Naive thymus-derived CD8-positive, alpha-beta T cell (primary cell): Measurements from ENCODE around the gene GALNT18. TPM values are rescaled to one million over a fixed set of nuclear protein-coding genes. Genes with fewer than 3 reads are reported as not detected.

Experiments
- ATAC-seq, 2 donors: fragments of 150-1000 bp; cut with Tn5 transposase in 1 of 2; sonication (Bioruptor Pico), chemical (Tn5 transposase) in 1 of 2; 1 replicate in 1 of 2; 2 replicates in 1 of 2; pipeline ENCODE4 v1.10.0; 2021; ENCODE audit warnings: mild to moderate bottlenecking in 2 of 2, moderate library complexity in 2 of 2
- POLR2A ChIA-PET: fragments of 350-600 bp; sonication (Branson Sonifier 250); formaldehyde crosslinking; loops from one replicate; lab custom pipeline; 2021; ENCODE audit warnings: antibody characterized with exemption; lab: Charles Lee
- DNase-seq, 10 donors: peaks; one replicate each; pipeline versions ENCODE4 v3.0.0 to v3.0.0-alpha.2; 2020 to 2022
- H3K27ac Mint-ChIP-seq, 10 donors: one replicate each; pipeline ENCODE4 v1.8.0; 2020 to 2022; ENCODE audit warnings: mild to moderate bottlenecking in 10 of 10, mixed read lengths in 10 of 10, moderate library complexity in 4 of 10, inconsistent platforms in 1 of 10
- H3K27me3 Mint-ChIP-seq, 5 donors: one replicate each; pipeline ENCODE4 v1.8.0; 2021 to 2022; ENCODE audit warnings: mixed read lengths in 5 of 5
- H3K36me3 Mint-ChIP-seq, 3 donors: one replicate each; pipeline ENCODE4 v1.8.0; 2020 to 2022; ENCODE audit warnings: mixed read lengths in 3 of 3, mild to moderate bottlenecking in 2 of 3, inconsistent platforms in 1 of 3
- H3K4me1 Mint-ChIP-seq, 4 donors: one replicate each; pipeline ENCODE4 v1.8.0; 2021 to 2022; ENCODE audit warnings: mixed read lengths in 4 of 4
- H3K4me3 Mint-ChIP-seq, 10 donors: one replicate each; pipeline ENCODE4 v1.8.0; 2020 to 2022; ENCODE audit warnings: mild to moderate bottlenecking in 10 of 10, mixed read lengths in 10 of 10, moderate library complexity in 6 of 10, inconsistent platforms in 1 of 10
- H3K9me3 Mint-ChIP-seq, 9 donors: one replicate each; pipeline ENCODE4 v1.8.0; 2020 to 2022; ENCODE audit warnings: mixed read lengths in 9 of 9, mild to moderate bottlenecking in 3 of 9, inconsistent platforms in 1 of 9, moderate library complexity in 1 of 9
- polyA plus RNA-seq, 3 donors: library from polyadenylated mRNA; unstranded; fragments of 300-500 nt; fragmentation: Illumina TruSeq; gene quantifications; one replicate each; pipeline ENCODE4 v1.2.3, GENCODE V29; 2021
- total RNA-seq, 8 experiments: library from RNA in 2 of 8; stranded (reverse) in 2 of 8; gene quantifications; one replicate each; pipeline ENCODE4 v1.2.3 and lab custom pipeline; 2021 to 2026

Gene GALNT18
- total and polyA plus RNA-seq, 5 experiments from 2014 or later = not detected

GRCh38 chr11:11421509-11421908, 200.3 kb downstream of the GALNT18 start:
- Mint-ChIP-seq H3K27ac (peak overlapping the region in 1 of 10 donors; percentile 14), H3K36me3 (no peaks in the 10 kb centered on the region), H3K4me3 (no peak overlapping the region), H3K27me3 (peaks cover 7 to 10% (median 10%) of the 10 kb centered on the region in 5 donors), H3K4me1 (peaks cover 0 to under 1% (median 0%) of the 10 kb centered on the region in 4 donors), H3K9me3 (no peaks in the 10 kb centered on the region)
- no peak for DNase-seq
- no peak for ATAC-seq
- POLR2A ChIA-PET = no interaction called here

DNA sequence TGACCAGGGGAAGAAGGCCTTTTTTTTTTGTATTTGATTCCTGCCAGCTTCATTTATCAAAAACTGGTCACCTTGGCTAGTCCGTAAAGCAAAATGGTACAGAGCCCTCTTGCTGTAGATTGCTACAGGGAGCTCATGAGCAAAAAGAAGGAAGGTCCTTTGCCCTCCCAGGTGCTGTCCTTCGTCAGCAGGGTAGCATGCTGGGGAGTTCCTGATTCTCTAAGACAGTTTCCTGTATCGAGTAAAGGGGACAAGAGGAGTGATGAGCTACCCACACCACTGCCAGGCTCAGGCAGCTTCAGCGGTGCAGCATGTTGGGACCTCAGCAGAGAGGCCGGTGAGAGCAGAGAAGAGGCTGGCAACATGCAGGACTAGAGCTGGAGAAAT, 200.9 kb downstream of the GALNT18 start:
- Mint-ChIP-seq H3K4me1 (peaks cover 0 to 2% (median 0%) of the 10 kb centered on the region in 4 donors), H3K36me3 (no peaks in the 10 kb centered on the region), H3K27me3 (peaks cover 8 to 16% (median 12%) of the 10 kb centered on the region in 5 donors), H3K9me3 (no peaks in the 10 kb centered on the region), H3K4me3 (no peak overlapping the region), H3K27ac (no peak overlapping the region)
- ATAC-seq = no peak
- POLR2A ChIA-PET = no interaction called here
- no peak for DNase-seq

DNA sequence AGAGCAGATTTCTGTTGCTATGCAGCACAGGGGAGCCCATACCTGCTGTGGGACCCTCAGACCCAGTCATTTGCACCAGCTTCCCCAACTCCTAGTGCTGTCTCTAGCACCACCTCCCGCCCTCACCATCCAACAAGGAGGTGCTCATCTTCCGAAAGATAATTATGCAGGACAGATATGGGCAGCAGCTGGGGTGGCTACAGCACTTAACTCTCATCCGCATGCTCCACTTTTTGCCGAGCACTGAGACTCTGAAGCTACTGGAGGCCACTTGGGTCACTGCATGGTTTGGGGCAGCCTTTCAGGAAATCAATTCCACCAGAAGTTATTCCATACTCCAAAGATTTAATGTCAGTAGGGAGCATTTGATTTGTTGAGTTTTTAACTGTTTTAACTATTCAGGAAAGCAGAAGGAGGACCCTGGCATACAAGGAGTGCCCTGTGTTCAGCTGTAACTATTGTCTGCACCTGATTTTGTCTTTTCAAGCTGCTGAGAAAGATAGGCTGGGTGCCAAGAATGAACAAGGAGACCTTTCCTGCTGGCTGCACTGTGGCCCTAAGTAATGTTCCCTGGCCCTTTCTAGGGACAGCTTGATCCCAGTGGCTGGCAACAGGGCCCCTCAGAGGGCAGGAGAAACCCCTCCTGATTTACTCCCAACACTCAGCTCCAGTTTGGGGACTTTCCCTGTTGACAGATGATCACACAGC, 201.5 kb downstream of the GALNT18 start:
- Mint-ChIP-seq H3K4me1 (peaks cover 0 to 2% (median 0%) of the 10 kb centered on the region in 4 donors), H3K36me3 (no peaks in the 10 kb centered on the region), H3K4me3 (no peak overlapping the region), H3K27me3 (peaks cover 8 to 20% (median 15%) of the 10 kb centered on the region in 5 donors), H3K27ac (no peak overlapping the region), H3K9me3 (no peaks in the 10 kb centered on the region)
- DNase-seq (no peak), ATAC-seq (no peak)
- POLR2A ChIA-PET = no interaction called here

DNA sequence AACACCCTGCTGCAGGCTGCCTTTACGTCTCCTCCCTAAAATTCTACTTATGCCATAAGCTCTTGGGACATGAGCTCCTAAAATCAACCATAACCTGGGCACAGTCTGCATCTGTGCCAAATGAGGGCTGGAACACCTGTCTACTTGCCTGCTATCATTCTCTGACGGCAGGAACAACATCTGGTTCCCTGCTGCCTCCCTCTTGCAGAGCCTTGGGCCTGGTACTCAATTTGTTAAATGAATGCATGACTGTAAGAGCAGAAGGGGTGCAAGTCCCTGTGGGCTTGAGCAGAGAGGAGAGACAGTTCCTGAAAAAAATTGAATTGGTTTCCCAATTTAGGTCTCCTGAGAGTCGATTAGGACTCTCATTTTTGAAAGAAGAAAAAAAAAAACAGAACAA, 202.1 kb downstream of the GALNT18 start:
- Mint-ChIP-seq H3K4me3 (no peak overlapping the region), H3K27ac (no peak overlapping the region), H3K36me3 (no peaks in the 10 kb centered on the region), H3K9me3 (no peaks in the 10 kb centered on the region), H3K27me3 (peaks cover 8 to 22% (median 15%) of the 10 kb centered on the region in 5 donors), H3K4me1 (peaks cover 0 to 2% (median 0%) of the 10 kb centered on the region in 4 donors)
- no peak for ATAC-seq
- POLR2A ChIA-PET = no interaction called here
- no peak for DNase-seq

DNA sequence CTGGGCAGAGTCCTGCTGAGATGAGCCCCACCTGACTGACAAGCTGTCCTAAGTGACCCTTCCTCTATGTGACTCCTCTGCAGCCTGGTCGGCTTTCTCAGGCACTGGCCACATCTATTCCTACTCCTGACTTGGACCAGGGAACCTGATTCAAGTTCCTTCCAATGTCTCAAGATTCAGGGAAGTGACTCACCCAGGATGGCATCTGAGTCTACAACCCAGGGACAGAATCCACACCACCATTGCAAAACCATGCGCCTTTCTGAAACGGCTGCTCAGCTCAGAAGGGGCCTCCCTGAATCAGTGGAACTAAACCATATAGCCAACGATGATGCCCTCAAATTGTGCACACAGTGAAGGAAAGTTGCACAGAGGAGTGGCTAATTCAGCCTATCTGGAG, 204.9 kb downstream of the GALNT18 start:
- no peak overlapping the region for H3K4me3 Mint-ChIP-seq
- H3K9me3 Mint-ChIP-seq = no peaks in the 10 kb centered on the region
- peaks cover 0 to 2% (median 0%) of the 10 kb centered on the region in 4 donors for H3K4me1 Mint-ChIP-seq
- H3K27me3 Mint-ChIP-seq = peaks cover 9 to 30% (median 18%) of the 10 kb centered on the region in 5 donors
- DNase-seq (no peak), ATAC-seq (no peak)
- no peak overlapping the region for H3K27ac Mint-ChIP-seq
- no peaks in the 10 kb centered on the region for H3K36me3 Mint-ChIP-seq
- POLR2A ChIA-PET = no interaction called here

DNA sequence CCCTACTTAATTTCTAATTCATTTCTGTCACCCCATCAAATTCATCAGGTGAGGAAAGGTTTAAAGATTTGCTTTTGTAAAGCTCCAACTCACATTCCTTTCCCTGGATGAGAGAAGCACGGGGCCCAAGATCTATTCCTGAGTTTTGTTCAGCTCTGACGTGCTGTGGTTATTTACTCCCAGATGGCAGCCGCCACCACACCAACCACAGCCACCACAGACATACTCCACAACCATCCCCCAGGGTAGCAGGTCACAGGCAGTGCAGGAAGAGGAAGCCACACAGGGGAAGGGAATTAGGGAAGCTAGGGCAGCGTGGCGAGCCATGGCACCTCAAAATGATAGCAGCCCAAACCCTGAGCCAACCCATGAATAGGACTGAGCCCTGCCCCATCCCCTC, 205.3 kb downstream of the GALNT18 start:
- Mint-ChIP-seq H3K9me3 (no peaks in the 10 kb centered on the region), H3K4me3 (no peak overlapping the region), H3K27me3 (peaks cover 9 to 30% (median 18%) of the 10 kb centered on the region in 5 donors), H3K4me1 (peaks cover 0 to 2% (median 0%) of the 10 kb centered on the region in 4 donors), H3K36me3 (no peaks in the 10 kb centered on the region), H3K27ac (no peak overlapping the region)
- DNase-seq (no peak), ATAC-seq (no peak)
- POLR2A ChIA-PET = no interaction called here

DNA sequence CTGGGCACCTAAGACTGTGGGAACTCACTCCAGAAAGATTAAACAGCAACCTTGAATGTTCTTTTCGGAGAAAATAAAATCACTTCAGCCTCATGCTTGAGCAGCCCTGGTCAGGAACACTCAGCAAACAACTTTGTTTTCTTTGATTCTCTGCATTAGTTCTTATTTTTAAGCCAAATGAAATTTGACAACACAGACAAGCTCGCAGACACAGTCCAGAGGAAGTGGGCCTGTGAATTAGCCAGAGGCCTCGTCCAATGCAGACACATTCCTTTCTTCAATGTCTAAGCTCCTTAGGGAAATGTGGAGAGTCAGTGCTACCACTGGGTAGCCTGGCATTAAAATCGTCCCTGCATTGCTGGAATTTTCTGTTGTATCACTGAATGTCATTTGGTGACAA, 205.9 kb downstream of the GALNT18 start:
- no peak overlapping the region for H3K4me3 Mint-ChIP-seq
- no peaks in the 10 kb centered on the region for H3K36me3 Mint-ChIP-seq
- DNase-seq = no peak
- peaks cover 9 to 30% (median 18%) of the 10 kb centered on the region in 5 donors for H3K27me3 Mint-ChIP-seq
- ATAC-seq = no peak
- H3K9me3 Mint-ChIP-seq = no peaks in the 10 kb centered on the region
- H3K27ac Mint-ChIP-seq = no peak overlapping the region
- POLR2A ChIA-PET = no interaction called here
- peaks cover 0 to 2% (median 0%) of the 10 kb centered on the region in 4 donors for H3K4me1 Mint-ChIP-seq

DNA sequence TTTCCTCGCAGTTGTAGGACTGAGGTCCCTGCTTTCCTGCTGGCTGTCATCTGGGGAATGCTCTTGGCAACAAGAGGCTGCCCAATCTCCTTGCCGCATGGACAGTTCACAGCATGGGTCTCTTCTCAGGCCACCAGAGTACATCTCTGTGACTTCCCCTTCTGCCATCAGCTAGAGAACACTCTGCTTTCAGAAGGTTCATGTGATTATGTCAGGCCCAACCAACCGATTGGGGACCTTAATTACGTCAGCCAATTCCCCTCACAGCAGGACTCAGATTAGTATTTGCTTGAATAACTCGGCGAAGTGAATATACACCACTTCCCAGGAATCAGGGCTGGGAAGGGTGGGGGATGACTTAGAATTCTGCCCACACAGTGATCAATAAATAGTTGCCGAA, 206.8 kb downstream of the GALNT18 start:
- POLR2A ChIA-PET = no interaction called here

DNA sequence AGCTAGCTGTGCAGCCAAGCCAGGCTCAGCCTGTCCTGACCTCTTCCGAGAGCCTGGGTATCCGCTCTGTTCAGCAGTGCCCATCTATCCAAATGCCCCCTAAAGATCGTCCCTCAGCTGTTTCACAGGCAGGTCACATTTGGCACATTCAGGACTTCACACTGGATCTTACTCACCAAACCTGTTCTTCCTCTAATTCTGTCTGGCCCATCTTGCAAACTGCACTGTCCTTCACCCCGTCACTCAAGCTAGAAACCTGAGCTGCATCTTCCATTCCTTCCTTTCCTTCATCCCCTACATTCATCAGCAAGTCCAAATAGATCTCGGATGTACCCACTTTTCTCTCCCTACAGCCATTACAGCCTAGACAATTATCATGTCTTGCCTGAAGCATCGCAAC, 208.0 kb downstream of the GALNT18 start:
- POLR2A ChIA-PET = no interaction called here
- no peak overlapping the region for H3K27ac Mint-ChIP-seq
- H3K36me3 Mint-ChIP-seq = no peaks in the 10 kb centered on the region
- peaks cover 7 to 30% (median 18%) of the 10 kb centered on the region in 5 donors for H3K27me3 Mint-ChIP-seq
- peaks cover 0 to 2% (median 0%) of the 10 kb centered on the region in 4 donors for H3K4me1 Mint-ChIP-seq
- DNase-seq (no peak), ATAC-seq (no peak)
- no peak overlapping the region for H3K4me3 Mint-ChIP-seq
- H3K9me3 Mint-ChIP-seq = no peaks in the 10 kb centered on the region

More for the DNA sequence above, 206.8 kb downstream of the GALNT18 start:
- Mint-ChIP-seq H3K36me3 (no peaks in the 10 kb centered on the region), H3K9me3 (no peaks in the 10 kb centered on the region), H3K4me3 (no peak overlapping the region), H3K4me1 (peaks cover 0 to 2% (median 0%) of the 10 kb centered on the region in 4 donors), H3K27ac (no peak overlapping the region), H3K27me3 (peaks cover 9 to 30% (median 18%) of the 10 kb centered on the region in 5 donors)
- DNase-seq (no peak), ATAC-seq (no peak)

- DNase-seq (no peak), ATAC-seq (no peak)
- peaks cover 0 to 25% (median 13%) of the 10 kb centered on the region in 5 donors for H3K27me3 Mint-ChIP-seq
- H3K27ac Mint-ChIP-seq = no peak overlapping the region
- H3K36me3 Mint-ChIP-seq = no peaks in the 10 kb centered on the region
- no peak overlapping the region for H3K4me3 Mint-ChIP-seq
- POLR2A ChIA-PET = no interaction called here
- H3K9me3 Mint-ChIP-seq = no peaks in the 10 kb centered on the region
- H3K4me1 Mint-ChIP-seq = peaks cover 0 to under 1% (median 0%) of the 10 kb centered on the region in 4 donors
These were observed 210.3 kb downstream of the GALNT18 start for GRCh38 chr11:11411401-11411985.

DNA sequence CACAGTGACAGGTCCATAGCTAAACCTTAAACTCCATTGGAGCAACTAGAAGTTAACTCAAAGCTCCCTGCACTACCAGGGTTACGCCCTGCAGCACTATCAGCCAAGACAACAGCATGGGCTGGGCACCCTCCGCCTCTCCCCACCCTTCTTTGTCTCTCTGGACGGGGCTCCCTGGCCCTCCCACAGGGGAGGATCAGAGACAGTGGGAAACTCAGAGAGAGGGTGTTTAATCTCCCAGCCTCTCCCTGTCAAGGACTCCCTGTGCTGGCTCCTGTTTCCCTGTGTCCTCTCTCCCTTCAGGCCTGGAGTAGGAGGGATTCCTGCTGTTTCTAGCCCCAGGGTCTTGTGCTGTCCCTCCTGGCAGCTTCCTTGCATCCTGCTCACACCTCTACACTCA, 211.9 kb downstream of the GALNT18 start:
- ATAC-seq (no peak), DNase-seq (no peak)
- H3K9me3 Mint-ChIP-seq = no peaks in the 10 kb centered on the region
- H3K4me1 Mint-ChIP-seq = no peaks in the 10 kb centered on the region
- H3K27ac Mint-ChIP-seq = no peak overlapping the region
- H3K27me3 Mint-ChIP-seq = peaks cover 0 to 22% (median 16%) of the 10 kb centered on the region in 5 donors
- H3K36me3 Mint-ChIP-seq = no peaks in the 10 kb centered on the region
- POLR2A ChIA-PET = no interaction called here
- H3K4me3 Mint-ChIP-seq = no peak overlapping the region

- Mint-ChIP-seq H3K4me1 (peaks cover 0 to 2% (median 0%) of the 10 kb centered on the region in 4 donors), H3K27ac (no peak overlapping the region), H3K4me3 (no peak overlapping the region), H3K9me3 (no peaks in the 10 kb centered on the region), H3K36me3 (no peaks in the 10 kb centered on the region), H3K27me3 (peaks cover 0 to 22% (median 19%) of the 10 kb centered on the region in 5 donors)
- ATAC-seq = no peak
- no peak for DNase-seq
- POLR2A ChIA-PET = no interaction called here
These were observed 212.6 kb downstream of the GALNT18 start for GRCh38 chr11:11409224-11409623.

DNA sequence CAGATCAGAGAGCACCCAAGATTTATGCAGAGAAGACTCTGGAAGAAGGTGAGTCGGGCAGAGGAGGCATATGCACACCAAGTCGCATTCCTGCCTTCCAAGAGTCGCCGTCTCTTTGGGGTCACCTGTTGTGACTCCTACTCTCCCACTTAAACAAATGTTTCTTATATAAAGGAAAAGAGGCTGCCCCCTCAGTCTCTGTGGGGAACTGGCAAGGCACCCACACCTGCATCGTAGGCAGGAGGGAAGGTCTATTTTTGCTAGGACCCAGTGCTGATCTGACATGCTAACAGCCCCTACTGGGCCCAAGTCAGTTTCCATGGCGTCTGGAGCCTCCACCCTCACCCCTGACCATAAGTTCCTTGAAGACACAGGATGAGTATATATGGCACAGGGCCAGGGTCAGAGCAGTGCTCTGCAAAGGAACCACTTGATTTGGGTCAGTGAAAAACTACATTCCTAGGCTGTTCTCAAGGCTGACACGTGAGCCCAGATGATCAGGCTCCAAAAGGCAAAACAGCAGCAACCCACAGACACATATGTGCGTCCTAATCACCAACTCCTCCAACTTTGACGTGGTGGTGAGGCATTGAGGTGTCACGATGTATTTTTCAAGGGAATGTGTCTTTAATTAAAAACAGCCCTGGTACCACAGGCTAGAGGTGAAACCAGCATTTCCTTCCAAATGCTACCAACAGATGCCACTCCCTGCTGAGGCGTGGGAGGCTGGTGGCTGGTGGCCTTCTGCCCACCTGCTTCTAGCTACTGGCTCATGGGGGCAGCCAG, 213.2 kb downstream of the GALNT18 start:
- peaks cover 0 to 24% (median 18%) of the 10 kb centered on the region in 5 donors for H3K27me3 Mint-ChIP-seq
- POLR2A ChIA-PET = interaction anchor here (0.7 kb wide), 1 partner anchor 9 kb away, joined by 5 read pairs; no protein-coding TSS in a partner anchor
- H3K4me1 Mint-ChIP-seq = peaks cover 0 to 2% (median 0%) of the 10 kb centered on the region in 4 donors
- no peak overlapping the region for H3K4me3 Mint-ChIP-seq
- H3K9me3 Mint-ChIP-seq = no peaks in the 10 kb centered on the region
- H3K36me3 Mint-ChIP-seq = no peaks in the 10 kb centered on the region
- DNase-seq (no peak), ATAC-seq (no peak)
- no peak overlapping the region for H3K27ac Mint-ChIP-seq
